Middle frontal gyrus (tissue), 1 donor: ENCODE data around the gene OSCP1.

Source experiments
- DNase-seq: peaks from one replicate; pipeline ENCODE4 v3.0.0-alpha.2; 2015; ENCODE audit warnings: low spot score; ENCODE audit errors: extremely low spot score

The OSCP1 gene

GRCh38 chr1:36384542-36385409, 65.5 kb downstream of the OSCP1 start:
- no peak for DNase-seq

GRCh38 chr1:36383240-36383639, 67.0 kb downstream of the OSCP1 start:
- DNase-seq = no peak

GRCh38 chr1:36382669-36383068, 67.6 kb downstream of the OSCP1 start:
- DNase-seq = no peak

GRCh38 chr1:36382231-36382630, 68.0 kb downstream of the OSCP1 start:
- no peak for DNase-seq

GRCh38 chr1:36381405-36381804, 68.8 kb downstream of the OSCP1 start:
- DNase-seq = no peak

GRCh38 chr1:36380782-36381181, 69.5 kb downstream of the OSCP1 start:
- DNase-seq = no peak

- no peak for DNase-seq
These were observed 70.1 kb downstream of the OSCP1 start for GRCh38 chr1:36380143-36380619.

GRCh38 chr1:36377791-36378492, 72.3 kb downstream of the OSCP1 start:
- DNase-seq = no peak

GRCh38 chr1:36372617-36373016, 77.6 kb downstream of the OSCP1 start:
- no peak for DNase-seq

GRCh38 chr1:36369061-36369861, 81.0 kb downstream of the OSCP1 start:
- no peak for DNase-seq
